AG09309 (cell line): ENCODE results near the gene SLC9C2.
"Not testable (repeated sequence)": the region's sequence is repeated elsewhere in the genome, so short reads cannot be mapped to it uniquely, and the experiment has no call there.

Experiments used
- DNase-seq: peaks from one replicate; pipeline ENCODE4 v3.0.0-alpha.2; 2010; ENCODE audit warnings: low read depth
- H3K4me3 ChIP-seq: 2 replicates; pipeline ENCODE4 v1.5.1; 2011; ENCODE audit warnings: mild to moderate bottlenecking, low read depth, low read length, moderate library complexity; ENCODE audit not compliant: control insufficient read depth
- TF ChIP-seq, protein P1 (sequence below): IDR thresholded peaks from 2 replicates; pipeline ENCODE4 v1.5.1; 2011; ENCODE audit warnings: mild to moderate bottlenecking, low read depth, low read length, inconsistent platforms; ENCODE audit not compliant: insufficient read depth, control insufficient read depth; ENCODE audit errors: missing control alignments

The SLC9C2 gene, protein sequence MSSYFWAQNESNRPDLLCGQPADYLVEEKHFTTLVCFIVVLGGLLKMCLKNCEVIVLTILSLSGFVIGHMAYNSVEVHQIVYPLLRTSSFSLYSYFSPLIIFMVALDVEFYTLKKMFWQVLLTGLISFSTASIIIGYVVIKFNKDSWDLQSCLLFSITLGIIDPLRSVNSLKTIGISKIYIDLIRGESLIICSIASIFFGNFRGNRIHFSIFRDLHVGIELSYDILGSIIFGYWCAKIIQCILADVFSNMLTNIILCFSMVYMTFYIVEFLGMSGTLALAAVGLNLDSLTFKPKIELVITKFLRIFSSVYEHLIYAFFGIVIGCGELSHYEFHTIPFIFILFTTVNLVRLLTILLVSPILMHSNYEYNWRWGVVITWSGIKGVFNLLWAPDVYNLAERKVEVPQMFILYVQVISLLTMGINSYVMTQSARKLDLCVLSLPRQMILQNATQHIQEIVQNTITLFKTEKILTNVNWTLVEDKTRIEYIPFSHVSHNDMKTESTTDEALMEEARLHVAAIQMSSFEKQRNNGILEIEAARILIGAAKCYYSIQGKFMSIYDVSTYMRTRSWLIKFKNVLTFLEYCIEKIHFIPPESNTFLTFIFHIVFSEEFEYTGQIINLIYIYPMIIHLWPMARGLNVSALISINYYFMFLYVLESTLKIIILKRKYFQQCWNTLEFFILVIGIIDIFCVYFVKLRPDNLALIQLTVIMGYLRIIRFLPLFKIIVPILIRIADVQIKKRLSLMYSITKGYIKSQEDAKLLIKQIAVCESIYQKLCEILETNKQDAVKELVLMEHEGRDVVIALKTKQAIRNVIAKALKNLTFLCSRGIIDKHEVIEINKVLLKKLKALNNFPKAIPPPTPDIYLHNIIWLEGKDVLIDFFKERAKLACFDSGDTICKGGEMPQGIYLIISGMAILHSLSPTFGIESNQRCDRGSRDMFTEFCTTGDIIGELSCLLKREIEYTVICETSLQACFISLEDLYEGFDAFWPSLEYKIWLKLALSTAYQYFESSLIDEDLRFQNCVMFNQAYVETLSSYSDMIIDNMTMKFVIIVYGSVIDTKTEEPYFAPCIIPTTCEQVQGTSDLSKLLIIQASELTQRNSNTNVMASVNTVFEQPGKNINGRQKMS

DNA sequence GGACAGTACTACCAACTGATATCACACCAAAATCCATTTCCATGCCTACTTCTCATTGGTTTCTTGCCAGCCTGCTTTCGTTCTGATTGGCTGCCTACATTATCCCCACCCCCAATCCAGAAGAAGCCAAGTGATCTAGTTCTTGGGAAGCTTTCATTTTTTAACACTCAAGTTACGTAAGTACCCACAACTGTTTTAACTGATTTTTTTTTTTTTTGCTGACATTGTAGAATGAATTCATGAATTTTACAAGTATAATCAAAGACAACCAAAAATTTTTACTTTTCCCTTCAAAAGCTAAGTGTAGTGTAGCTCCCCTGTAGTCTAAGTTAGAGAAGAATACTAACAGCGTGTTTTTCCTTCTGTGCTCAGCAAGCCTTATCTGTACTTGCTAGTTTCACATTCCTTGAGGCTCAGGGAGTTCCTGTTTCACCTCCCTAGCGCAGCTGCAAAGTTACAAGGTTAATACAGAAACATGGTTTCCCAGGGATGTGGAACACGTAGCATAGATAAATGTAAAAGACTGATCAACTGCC, at the start of gene SLC9C2:
SLC9C2 (minus strand) TSS at position 17 of the 536 bp plus-strand sequence. CDS start 1,296 bp downstream, outside the sequence.
- TF ChIP-seq, protein P1, sequence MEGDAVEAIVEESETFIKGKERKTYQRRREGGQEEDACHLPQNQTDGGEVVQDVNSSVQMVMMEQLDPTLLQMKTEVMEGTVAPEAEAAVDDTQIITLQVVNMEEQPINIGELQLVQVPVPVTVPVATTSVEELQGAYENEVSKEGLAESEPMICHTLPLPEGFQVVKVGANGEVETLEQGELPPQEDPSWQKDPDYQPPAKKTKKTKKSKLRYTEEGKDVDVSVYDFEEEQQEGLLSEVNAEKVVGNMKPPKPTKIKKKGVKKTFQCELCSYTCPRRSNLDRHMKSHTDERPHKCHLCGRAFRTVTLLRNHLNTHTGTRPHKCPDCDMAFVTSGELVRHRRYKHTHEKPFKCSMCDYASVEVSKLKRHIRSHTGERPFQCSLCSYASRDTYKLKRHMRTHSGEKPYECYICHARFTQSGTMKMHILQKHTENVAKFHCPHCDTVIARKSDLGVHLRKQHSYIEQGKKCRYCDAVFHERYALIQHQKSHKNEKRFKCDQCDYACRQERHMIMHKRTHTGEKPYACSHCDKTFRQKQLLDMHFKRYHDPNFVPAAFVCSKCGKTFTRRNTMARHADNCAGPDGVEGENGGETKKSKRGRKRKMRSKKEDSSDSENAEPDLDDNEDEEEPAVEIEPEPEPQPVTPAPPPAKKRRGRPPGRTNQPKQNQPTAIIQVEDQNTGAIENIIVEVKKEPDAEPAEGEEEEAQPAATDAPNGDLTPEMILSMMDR = no peak
- no peak within 1 kb of the TSS; the same call in 1 of the 2 replicates for H3K4me3 ChIP-seq
- no peak for DNase-seq

DNA sequence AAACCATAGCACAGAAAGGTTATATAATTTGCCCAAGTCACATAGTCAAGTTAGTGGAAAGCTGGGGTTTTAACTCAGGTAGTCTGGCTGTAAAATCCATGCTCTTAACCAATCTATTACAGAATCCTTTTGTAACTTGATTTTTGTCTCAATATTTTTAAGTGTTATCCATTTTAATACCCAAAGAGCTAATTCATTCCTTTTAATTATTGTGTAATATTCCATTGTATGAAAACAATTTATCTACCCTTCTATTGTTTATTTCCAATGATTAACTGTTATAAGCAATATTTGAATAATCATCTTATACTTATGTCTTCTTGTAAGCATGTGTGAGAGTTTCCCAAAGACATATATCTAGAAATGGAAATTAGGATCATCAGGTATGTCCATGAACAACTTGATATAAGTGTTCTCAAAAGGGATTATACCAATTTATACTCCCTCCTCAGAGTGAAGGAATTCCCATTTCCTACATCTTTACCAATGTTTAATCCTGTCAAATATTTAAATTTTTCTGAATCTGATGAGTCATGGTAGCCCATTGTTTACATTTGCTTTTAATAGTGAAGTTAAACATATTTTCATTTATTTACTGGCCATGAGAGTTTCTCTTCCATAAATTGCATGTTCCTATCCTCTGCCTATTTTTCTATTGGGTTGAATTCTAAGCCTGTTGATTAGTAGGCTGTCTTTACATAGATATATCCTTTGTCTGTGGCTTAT, 46.2 kb upstream of the SLC9C2 start:
- TF ChIP-seq, protein P1 = no peak
- no peak overlapping the region for H3K4me3 ChIP-seq
- no peak for DNase-seq

DNA sequence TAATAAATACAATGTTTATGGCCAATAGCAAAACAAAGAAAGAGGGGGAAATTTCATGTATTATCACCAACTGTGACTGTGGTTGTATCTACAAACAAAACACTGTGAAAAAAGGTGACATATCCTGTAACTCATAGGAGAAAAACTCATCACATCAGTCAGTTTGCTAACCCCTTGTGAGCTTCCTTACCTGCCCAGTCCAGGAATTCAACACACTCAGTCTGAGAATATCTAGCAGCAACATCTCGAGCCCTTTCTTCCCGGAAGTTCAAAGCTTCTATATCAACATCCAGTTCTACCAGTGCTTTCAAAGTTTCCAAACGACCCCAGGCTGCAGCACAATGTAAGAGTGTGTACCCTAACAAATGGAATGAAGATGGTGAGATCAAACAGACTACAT, 43.8 kb upstream of the SLC9C2 start:
- TF ChIP-seq, protein P1 = no peak
- H3K4me3 ChIP-seq = no peak overlapping the region
- no peak for DNase-seq

DNA sequence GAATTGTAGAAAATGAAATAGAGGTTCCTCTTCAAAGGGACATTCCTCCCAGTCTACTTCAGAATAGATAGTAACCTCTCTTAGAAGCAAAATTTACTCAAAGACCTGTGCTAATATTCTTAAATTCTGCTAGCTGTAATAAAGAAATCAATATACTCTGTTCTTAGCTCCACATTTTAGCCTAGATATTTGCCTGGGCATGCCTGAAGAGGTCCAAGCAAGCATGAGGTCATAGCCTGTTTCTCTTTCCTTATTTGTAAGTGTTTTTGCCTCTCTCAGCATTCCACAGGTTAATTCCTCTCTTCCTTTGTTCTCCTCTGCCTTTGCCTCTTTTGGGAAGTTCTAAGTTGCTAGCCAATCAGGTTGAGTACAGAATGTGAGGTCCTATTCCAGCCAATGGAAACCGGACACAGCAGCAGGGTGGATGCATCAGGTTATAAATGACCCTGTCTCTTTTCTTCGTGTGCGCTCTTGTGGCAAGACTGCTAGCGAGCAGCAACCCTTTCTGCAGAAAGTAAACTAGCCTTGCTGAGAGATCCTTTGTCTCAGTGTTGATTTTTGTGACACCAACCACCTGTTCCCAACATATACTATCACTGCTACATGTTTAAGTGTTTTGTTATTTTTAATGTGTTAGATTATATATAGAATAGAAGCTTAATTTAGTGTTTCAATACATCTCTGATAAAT, 39.7 kb upstream of the SLC9C2 start:
- not testable (repeated sequence) for H3K4me3 ChIP-seq, DNase-seq

DNA sequence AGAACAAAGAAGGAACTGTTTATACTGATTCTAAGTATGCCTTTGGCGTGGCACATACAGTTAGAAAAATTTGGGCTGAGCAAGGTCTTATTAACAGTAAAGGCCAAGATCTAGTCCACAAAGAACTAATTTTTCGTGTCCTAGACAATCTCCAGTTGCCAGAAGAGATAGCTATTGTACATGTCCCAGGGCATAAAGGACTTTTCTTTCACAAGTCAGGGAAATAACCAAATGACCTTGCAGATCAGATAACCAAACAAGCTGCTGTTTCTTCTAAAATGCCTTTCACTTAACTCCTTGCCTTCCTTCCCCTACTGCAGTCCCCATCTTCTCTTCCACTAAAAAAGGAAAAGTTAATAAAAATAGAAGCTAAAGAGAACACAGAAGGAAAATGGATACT, 36.2 kb upstream of the SLC9C2 start:
- DNase-seq = no peak
- no peak overlapping the region for H3K4me3 ChIP-seq
- TF ChIP-seq, protein P1 = no peak
